Osteoblast (primary cell): Measurements from ENCODE around the gene AP5S1. TPM values are rescaled to one million over a fixed set of nuclear protein-coding genes. Genes with fewer than 3 reads are reported as not detected.

ENCODE experiments used
- DNase-seq: peaks from one replicate; pipeline ENCODE4 v3.0.0; 2011; ENCODE audit warnings: low spot score, mixed read lengths; ENCODE audit not compliant: insufficient read length; ENCODE audit errors: missing footprints
- H2AFZ ChIP-seq: 2 replicates; pipeline ENCODE4 v1.6.0; 2011; ENCODE audit warnings: mild to moderate bottlenecking, low read length
- H3K27ac ChIP-seq: 2 replicates; pipeline ENCODE4 v1.5.1; 2011; ENCODE audit warnings: mild to moderate bottlenecking, low read depth, low read length, moderate library complexity
- H3K27me3 ChIP-seq: 2 replicates; pipeline ENCODE4 v1.6.0; 2012; ENCODE audit warnings: mild to moderate bottlenecking, control low read depth, inconsistent platforms, low read length, moderate library complexity; ENCODE audit not compliant: insufficient read depth
- H3K36me3 ChIP-seq: 2 replicates; pipeline ENCODE4 v1.5.1; 2011; ENCODE audit warnings: mild to moderate bottlenecking, low read length, control low read depth, moderate library complexity; ENCODE audit not compliant: insufficient read depth
- H3K4me1 ChIP-seq: 2 replicates; pipeline ENCODE4 v1.5.1; 2011; ENCODE audit warnings: mild to moderate bottlenecking, low read length, control low read depth, moderate library complexity; ENCODE audit not compliant: insufficient read depth
- H3K4me2 ChIP-seq: 2 replicates; pipeline ENCODE4 v1.6.0; 2011; ENCODE audit warnings: mild to moderate bottlenecking, low read length; ENCODE audit not compliant: insufficient read depth
- H3K4me3 ChIP-seq: fragments of 200-600 bp; sonication (generic); 3 replicates; pipeline ENCODE4 v1.5.1; 2012; ENCODE audit warnings: mild to moderate bottlenecking, low read length, inconsistent platforms; ENCODE audit not compliant: insufficient read depth
- H3K79me2 ChIP-seq: 2 replicates; pipeline ENCODE4 v1.6.0; 2012; ENCODE audit warnings: mild to moderate bottlenecking, low read length, control low read depth, inconsistent platforms; ENCODE audit not compliant: insufficient read depth
- H3K9me3 ChIP-seq: 2 replicates; pipeline ENCODE4 v1.5.1; 2011; ENCODE audit warnings: low read depth, low read length, control low read depth
- H4K20me1 ChIP-seq: 2 replicates; pipeline ENCODE4 v1.6.0; 2012; ENCODE audit warnings: mild to moderate bottlenecking, low read length, control low read depth; ENCODE audit not compliant: insufficient read depth
- CTCF ChIP-seq: IDR thresholded peaks from 2 replicates; pipeline ENCODE4 v1.5.1; 2011; ENCODE audit warnings: mild to moderate bottlenecking, low read depth, low read length, moderate library complexity; ENCODE audit errors: extremely low read depth
- total RNA-seq: library from RNA; depleted of rRNA; stranded (reverse); fragments of >200 nt; gene quantifications from 2 replicates; pipeline ENCODE4 v1.2.3, GENCODE V29; 2012

Gene AP5S1
- total RNA-seq, 1 donor: 25.3 TPM

GRCh38 chr20:3804781-3805180 lies 15.6 kb upstream of the AP5S1 start:
- H3K27me3 ChIP-seq: no peaks in the 10 kb centered on the region
- H3K4me1 ChIP-seq: peaks cover 31% of the 10 kb centered on the region
- no peaks in the 10 kb centered on the region for H3K9me3 ChIP-seq
- H4K20me1 ChIP-seq: peaks cover 2% of the 10 kb centered on the region
- H3K36me3 ChIP-seq: peaks cover 54% of the 10 kb centered on the region
- no peak overlapping the region for H3K4me2 ChIP-seq
- no peak for TF ChIP-seq CTCF
- DNase-seq: no peak
- H3K27ac ChIP-seq: no peak overlapping the region
- H3K79me2 ChIP-seq: peaks cover 18% of the 10 kb centered on the region
- no peak overlapping the region for H2AFZ ChIP-seq
- H3K4me3 ChIP-seq: no peak overlapping the region

GRCh38 chr20:3808544-3808943 lies 11.8 kb upstream of the AP5S1 start:
- H3K27ac ChIP-seq: peak overlapping the region; percentile 94
- no peaks in the 10 kb centered on the region for H3K27me3 ChIP-seq
- no peak overlapping the region for H3K4me3 ChIP-seq
- peaks cover 52% of the 10 kb centered on the region for H3K4me1 ChIP-seq
- no peaks in the 10 kb centered on the region for H3K9me3 ChIP-seq
- no peak overlapping the region for H2AFZ ChIP-seq
- peaks cover 2% of the 10 kb centered on the region for H4K20me1 ChIP-seq
- no peak for DNase-seq
- peaks cover 6% of the 10 kb centered on the region for H3K79me2 ChIP-seq
- peaks cover 20% of the 10 kb centered on the region for H3K36me3 ChIP-seq
- peak overlapping the region; percentile 58 for H3K4me2 ChIP-seq
- no peak for TF ChIP-seq CTCF

DNA sequence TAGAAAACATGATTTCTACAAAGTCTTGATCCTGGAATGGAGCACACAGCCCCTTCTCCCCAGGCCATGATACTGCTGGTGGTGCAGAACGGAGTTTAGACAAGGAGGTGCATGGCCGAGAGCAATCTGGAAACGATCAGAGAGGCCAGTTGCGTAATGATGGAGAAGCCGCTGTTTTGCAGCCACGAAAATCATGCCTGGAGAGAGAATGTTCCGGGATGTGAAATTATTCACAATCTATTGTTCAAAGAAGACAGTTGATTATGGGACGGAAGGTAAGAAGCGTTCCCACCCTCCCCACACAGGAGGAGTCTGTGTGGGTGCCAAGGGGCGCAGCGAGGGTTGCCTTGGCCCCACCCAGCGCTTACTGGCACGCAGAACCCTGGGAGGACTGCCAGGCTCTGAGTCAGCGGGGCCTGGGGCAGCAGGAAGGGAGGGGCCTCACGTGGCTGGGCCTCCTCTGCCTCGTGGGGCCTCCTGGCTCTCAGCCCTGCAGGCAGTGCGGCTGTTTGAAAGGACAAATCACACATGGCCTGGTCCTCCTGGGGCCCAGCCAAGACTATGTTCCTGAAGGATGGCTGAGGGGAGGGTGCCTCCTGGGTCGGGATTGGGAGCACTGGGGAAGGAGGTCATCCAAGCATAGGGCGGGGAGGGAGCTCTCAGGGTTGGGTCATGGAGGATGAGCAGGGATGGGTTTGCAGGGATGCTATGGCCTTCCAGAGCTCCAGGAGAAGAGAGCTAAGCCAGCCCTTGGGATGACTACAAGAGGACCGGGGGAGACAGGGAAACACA lies 8.7 kb upstream of the AP5S1 start:
- Histone ChIP-seq H2AFZ (peak overlapping the region; percentile 54), H3K4me3 (peak overlapping the region; percentile 58), H3K4me1 (peaks cover 40% of the 10 kb centered on the region), H3K36me3 (no peaks in the 10 kb centered on the region), H3K79me2 (peaks cover 6% of the 10 kb centered on the region), H3K4me2 (peak overlapping the region; percentile 71), H3K27ac (peak overlapping the region; percentile 93), H3K27me3 (no peaks in the 10 kb centered on the region), H3K9me3 (no peaks in the 10 kb centered on the region), H4K20me1 (no peaks in the 10 kb centered on the region)
- peak; percentile 98 for DNase-seq
- no peak for TF ChIP-seq CTCF

- no peak overlapping the region for H3K4me2 ChIP-seq
- H2AFZ ChIP-seq: peak overlapping the region; percentile 54
These were observed 8.1 kb upstream of the AP5S1 start for GRCh38 chr20:3812259-3812681.

More at GRCh38 chr20:3812259-3812681, 8.1 kb upstream of the AP5S1 start:
- Histone ChIP-seq H3K27me3 (no peaks in the 10 kb centered on the region), H3K4me1 (peaks cover 34% of the 10 kb centered on the region), H3K4me3 (no peak overlapping the region), H3K36me3 (no peaks in the 10 kb centered on the region), H3K79me2 (peaks cover 6% of the 10 kb centered on the region), H4K20me1 (no peaks in the 10 kb centered on the region), H3K9me3 (no peaks in the 10 kb centered on the region), H3K27ac (peak overlapping the region; percentile 93)
- TF ChIP-seq CTCF: no peak
- DNase-seq: no peak
